ENCODE measurements around the gene PDZD7.

PDZD7 gene

GRCh38 chr10:101060951-101061623 is 30.2 kb upstream of the PDZD7 start:
- DNase-seq: peak; percentile 42

DNA sequence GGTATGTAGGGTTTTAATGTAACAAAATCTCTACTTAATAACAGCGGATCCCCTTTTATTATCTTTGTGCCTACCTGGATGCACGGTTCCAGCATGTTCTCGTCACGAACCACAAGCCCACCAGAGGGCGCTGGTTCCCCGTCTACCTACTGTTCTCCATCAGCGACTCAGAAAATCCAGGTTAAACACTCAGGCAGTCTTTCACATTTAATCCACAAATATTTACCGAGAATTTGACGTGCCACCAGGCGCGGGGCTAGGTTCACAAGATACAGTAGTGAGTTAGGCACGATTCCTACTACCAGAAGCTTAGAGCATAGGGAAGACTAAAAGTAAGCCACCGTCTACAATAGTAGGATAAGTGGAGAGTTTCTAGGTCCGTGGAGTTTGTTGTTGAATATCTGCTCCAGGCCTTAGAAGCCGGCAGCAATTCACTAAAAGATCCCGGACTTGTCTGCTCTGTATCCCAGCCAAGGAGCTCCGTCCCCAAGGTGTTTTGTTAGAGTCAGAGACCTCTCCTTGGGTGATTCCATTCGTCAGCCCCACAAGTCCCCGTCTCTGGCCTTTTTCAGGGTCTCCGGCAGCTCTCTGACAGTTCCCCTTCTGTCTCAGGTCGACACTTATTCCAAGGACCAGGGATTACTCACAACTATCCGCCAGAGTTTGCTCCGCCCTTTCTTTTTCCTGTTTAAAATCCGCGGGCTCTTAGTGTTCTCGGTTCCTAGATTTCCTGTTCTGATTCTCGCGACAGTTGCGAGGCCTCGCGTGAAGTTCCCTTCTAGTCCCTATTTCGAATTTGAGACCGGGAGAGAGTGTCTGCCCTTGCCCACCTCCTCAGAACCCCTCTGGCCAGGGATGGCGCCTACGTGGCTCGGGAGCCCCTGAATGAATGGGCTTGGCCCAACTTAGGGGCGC is 29.4 kb upstream of the PDZD7 start:
- peak; percentile 91 for DNase-seq

- no peak for DNase-seq
These were observed 25.6 kb upstream of the PDZD7 start for GRCh38 chr10:101056365-101057151.

GRCh38 chr10:101055411-101055810 is 24.5 kb upstream of the PDZD7 start:
- DNase-seq: no peak

- no peak for DNase-seq
These were observed 23.9 kb upstream of the PDZD7 start for GRCh38 chr10:101054876-101055275.

DNA sequence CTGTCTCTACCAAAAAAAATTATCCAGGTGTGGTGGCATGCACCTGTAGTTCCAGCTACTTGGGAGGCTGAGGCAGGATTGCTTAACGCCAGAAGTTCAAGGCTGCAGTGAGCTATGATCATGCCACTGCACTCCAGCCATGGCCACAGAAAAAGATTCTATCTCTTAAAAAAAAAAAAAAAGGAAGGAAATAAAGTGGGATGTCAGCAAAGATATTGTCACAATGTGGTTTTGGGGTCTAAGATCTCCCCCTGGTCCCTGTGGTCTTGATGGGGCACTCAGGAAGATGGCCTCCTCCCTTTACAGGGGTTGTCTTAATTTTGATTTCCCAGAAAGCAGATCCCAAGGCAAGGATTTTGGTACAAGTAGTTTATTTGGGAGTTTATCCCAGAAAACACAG is 23.4 kb upstream of the PDZD7 start:
- DNase-seq: no peak

GRCh38 chr10:101053516-101053915 is 22.6 kb upstream of the PDZD7 start:
- no peak for DNase-seq

- DNase-seq: no peak
These were observed 21.4 kb upstream of the PDZD7 start for GRCh38 chr10:101052285-101052684.

DNA sequence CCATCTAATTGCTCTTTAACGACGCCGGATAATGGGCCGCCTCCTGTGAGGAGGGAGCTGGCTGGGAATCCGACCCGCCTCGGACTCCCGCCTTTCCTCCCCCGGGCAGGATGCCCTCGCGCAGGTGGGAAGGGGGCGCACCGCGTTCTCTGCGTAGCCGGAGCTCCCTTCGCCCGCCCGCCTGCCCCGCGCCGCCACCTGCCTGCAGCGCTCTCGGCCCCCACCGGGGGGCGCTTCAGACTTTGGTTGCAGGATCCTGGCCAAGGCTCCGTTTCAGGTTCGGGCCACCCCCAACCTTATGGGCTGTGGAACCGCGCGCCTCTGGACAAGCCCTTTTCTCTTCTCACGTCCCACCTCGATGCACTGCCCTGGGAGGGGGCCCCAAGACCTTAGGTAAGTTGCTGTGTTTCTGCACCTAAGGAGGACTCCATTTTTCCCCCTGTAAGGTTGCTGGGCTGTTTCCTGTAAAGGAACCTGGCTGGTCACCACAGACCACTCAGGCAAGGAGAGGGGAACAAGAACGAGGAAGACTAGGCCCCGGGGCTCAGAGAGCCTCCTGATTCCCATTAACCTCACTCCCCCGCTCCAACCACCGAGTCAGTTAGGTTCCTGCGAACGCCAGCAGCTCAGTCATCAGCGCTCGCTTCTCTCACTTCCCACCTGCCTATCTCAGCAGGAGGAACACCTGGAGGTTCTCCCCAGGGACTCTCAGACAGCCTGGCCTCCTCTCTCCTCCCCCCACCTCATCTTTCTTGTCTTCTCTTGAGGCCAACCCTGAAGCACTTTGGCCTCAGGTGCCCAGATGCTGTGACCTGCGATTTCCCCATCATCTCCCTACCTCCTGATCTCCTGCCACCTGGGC is 19.5 kb upstream of the PDZD7 start:
- peak; percentile 69 for DNase-seq

DNA sequence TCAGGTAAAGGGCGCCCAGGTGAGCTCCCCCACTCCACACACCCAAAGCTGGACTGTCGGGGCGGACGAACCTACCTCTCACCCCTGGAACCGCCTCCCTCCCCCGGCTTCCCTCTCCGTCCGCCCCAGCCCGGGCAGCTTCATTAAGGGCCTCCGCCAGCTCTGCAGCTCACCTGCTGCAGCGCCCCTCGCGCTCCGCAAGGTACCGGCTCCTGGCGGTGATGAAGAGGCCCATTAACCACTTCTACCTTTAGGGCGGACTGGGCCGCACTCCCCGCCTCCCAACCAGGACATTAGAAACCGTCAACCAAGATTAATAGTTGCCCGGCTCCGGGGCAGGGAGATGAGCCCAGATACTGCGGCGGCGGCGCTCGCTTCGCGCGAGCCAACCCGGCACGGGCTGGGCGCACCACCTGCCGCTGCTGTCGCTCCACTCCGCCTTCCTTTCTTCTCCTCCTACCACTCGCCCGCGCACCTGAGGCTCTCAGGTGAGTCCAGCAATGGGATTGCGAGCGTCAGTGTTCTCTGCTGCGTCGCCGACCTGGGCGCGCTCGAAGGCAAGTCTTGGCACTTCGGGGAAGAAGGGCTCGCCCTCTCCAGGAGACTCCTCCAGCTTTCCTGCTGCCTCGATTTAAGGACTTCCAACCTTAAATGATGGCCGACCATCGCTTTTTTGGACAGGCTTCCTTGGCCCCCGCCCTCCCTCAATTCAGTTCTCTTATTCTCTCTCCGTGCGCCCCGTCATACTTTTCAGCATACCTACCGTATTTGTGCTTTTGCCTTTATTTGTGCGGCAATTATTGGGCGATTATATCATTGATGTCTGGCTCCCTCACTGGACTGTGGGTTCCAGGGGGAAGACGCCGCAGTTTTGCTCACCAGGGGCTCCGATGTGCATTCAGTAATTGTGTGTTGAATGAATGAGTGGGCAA is 17.3 kb upstream of the PDZD7 start:
- no peak for DNase-seq

- no peak for DNase-seq
These were observed 16.3 kb upstream of the PDZD7 start for GRCh38 chr10:101047268-101047667.

GRCh38 chr10:101046332-101047238 is 15.7 kb upstream of the PDZD7 start:
- no peak for DNase-seq

DNA sequence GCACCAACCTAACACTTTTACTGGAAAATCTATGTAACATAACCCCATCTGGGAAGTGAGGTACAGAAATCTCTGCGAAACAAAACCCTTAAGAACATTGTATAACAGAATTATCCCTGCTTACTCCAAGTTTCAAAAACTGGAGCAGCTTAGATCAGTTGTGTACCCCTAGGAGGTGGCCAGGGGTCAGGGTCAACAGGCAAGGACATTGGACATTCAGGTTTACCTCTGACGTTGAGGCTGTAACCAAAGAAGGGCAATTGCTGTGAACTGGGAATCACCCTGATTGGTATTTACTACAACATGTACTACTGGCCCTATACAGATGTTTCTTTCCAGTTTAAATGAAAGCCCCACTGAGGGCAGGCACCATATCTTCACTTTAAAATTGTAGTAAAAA is 13.2 kb upstream of the PDZD7 start:
- DNase-seq: no peak

GRCh38 chr10:101043363-101043707 is 12.4 kb upstream of the PDZD7 start:
- no peak for DNase-seq

GRCh38 chr10:101042667-101043362 is 11.9 kb upstream of the PDZD7 start:
- peak; percentile 65 for DNase-seq

- DNase-seq: no peak
These were observed 11.2 kb upstream of the PDZD7 start for GRCh38 chr10:101042118-101042517.

- peak; percentile 68 for DNase-seq
These were observed 10.4 kb upstream of the PDZD7 start for GRCh38 chr10:101041252-101041761.

DNA sequence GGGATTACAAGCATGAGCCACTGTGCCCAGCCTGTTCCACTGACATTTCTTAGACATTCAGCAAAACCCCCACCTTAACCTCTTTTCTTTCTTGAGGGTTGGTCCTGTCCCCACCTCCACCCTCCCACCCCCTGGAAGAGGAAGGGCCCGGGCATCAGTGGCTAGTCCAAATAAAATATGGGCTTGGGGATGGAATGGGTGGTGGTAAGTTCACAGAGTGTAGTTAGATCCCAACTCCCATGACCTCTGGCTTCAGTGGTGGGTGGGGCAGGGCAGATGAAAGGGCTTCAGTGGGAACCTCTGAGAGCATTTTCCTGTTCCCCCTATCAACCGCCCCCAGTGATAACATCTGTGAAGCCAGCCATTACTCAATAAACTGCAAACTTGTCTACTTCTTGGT is 9.9 kb upstream of the PDZD7 start:
- no peak for DNase-seq

DNA sequence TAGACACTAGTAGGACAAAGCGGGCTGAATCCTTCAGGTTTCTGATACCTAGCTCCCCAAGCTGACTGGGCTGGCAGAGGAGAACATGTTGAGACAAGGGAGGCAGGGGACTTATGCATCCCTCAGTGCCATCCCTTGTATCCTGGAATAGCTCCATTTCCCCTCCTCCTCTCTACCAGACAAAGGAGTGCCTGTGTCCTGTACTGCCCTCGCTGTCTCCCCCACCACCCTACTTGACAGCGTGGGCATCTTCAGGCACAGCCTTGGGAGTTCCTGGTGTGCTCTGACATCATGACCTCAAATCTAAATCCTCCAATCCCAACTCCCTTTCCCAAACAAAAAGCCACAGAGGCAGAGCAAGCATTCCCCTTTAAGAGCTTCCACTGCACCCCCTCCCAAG is 9.1 kb upstream of the PDZD7 start:
- no peak for DNase-seq

Data from central memory CD4-positive, alpha-beta T cell (primary cell).